MCF 10A (cell line): Measurements from ENCODE around the gene PRDM2. TPM values are rescaled to one million over a fixed set of nuclear protein-coding genes. Genes with fewer than 3 reads are reported as not detected.

ENCODE experiments used
- BruUV-seq: library from RNA; stranded (reverse); fragments of 400-500 nt; replicated peaks from 2 replicates; lab custom pipeline; 2021; lab: Mats Ljungman, UMichigan
- CTCF ChIA-PET: fragments of 300-600 bp; sonication (Branson Sonifier 250); formaldehyde crosslinking; extraction: SDS; loops from one replicate; lab custom pipeline; 2021; ENCODE audit warnings: antibody characterized with exemption, inconsistent platforms; lab: Yijun Ruan, JAX
- POLR2A ChIA-PET: fragments of 300-600, 350-650 bp; sonication (Branson Sonifier 250); formaldehyde crosslinking; extraction: SDS; loops from one replicate; lab custom pipeline; 2020; ENCODE audit warnings: antibody characterized with exemption, inconsistent platforms; lab: Yijun Ruan, JAX
- DNase-seq: peaks from one replicate; pipeline ENCODE4 v3.0.0-alpha.2; 2018; ENCODE audit not compliant: unreplicated experiment
- H3K27ac Mint-ChIP-seq: one replicate; pipeline ENCODE4 v1.8.0; 2022; ENCODE audit warnings: mild to moderate bottlenecking, low read depth, mixed read lengths; ENCODE audit not compliant: unreplicated experiment
- H3K27me3 Mint-ChIP-seq: one replicate; pipeline ENCODE4 v1.8.0; 2022; ENCODE audit warnings: mixed read lengths; ENCODE audit not compliant: insufficient read depth, unreplicated experiment
- H3K36me3 Mint-ChIP-seq: one replicate; pipeline ENCODE4 v1.8.0; 2022; ENCODE audit warnings: mild to moderate bottlenecking, moderate library complexity, mixed read lengths; ENCODE audit not compliant: insufficient read depth, unreplicated experiment
- H3K4me1 Mint-ChIP-seq: one replicate; pipeline ENCODE4 v1.8.0; 2022; ENCODE audit warnings: mixed read lengths; ENCODE audit not compliant: insufficient read depth, unreplicated experiment
- H3K4me3 Mint-ChIP-seq: one replicate; pipeline ENCODE4 v1.8.0; 2022; ENCODE audit warnings: mild to moderate bottlenecking, moderate library complexity, mixed read lengths; ENCODE audit not compliant: unreplicated experiment
- H3K9me3 Mint-ChIP-seq: one replicate; pipeline ENCODE4 v1.8.0; 2022; ENCODE audit warnings: mixed read lengths; ENCODE audit not compliant: unreplicated experiment
- intact Hi-C: fragments of 100-400 bp; cut with micrococcal nuclease; formaldehyde crosslinking; loops from 2 replicates; pipeline ENCODE4 v1.14.1; 2022
- total RNA-seq: library from RNA; stranded (reverse); gene quantifications from 2 replicates; pipeline ENCODE4 v1.2.3, GENCODE V29; 2022
- TF ChIP-seq, protein P1 (sequence below): fragments of 200-600 bp; IDR thresholded peaks from one replicate; pipeline ENCODE4 v1.8.0; 2022; ENCODE audit warnings: antibody characterized with exemption, mild to moderate bottlenecking; ENCODE audit not compliant: unreplicated experiment

PRDM2 gene
- total RNA-seq, 1 experiment from 2014 or later = 26.6 TPM

DNA sequence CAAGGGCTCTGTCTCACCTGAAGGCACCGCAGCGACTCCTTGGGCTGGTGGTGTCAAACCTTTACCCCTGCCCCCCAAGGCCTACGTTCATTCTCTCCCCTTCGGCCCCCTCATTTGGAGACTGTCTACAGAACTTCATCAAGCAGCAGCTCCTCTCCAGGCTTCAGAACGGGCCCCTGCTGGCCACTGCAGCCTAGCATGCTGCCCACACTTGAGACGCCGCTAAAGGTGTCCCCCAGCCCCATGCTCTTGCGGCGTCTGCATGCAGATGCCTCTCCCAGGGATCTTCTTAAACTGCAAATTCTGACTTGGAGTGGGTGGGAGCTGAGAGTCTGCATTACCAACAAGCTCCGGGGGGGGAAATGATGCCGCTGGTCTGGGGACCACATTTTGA lies 104.2 kb downstream of the PRDM2 start:
- ChIA-PET CTCF (interaction anchor here (0.6 to 1.3 kb wide), 2 partner anchors 11 to 105 kb away, joined by 5 read pairs; no protein-coding TSS in a partner anchor), POLR2A (interaction anchor here (0.6 kb wide), 1 partner anchor 101 kb away, joined by 3 read pairs; no protein-coding TSS in a partner anchor)
- Mint-ChIP-seq H3K27me3 (no peaks in the 10 kb centered on the region), H3K9me3 (no peaks in the 10 kb centered on the region), H3K4me3 (no peak overlapping the region), H3K27ac (no peak overlapping the region), H3K4me1 (peaks cover 35% of the 10 kb centered on the region), H3K36me3 (peaks cover 5% of the 10 kb centered on the region)
- intact Hi-C loops = no loop called here
- BruUV-seq = no TSS peak
- no peak for DNase-seq
- TF ChIP-seq, protein P1, sequence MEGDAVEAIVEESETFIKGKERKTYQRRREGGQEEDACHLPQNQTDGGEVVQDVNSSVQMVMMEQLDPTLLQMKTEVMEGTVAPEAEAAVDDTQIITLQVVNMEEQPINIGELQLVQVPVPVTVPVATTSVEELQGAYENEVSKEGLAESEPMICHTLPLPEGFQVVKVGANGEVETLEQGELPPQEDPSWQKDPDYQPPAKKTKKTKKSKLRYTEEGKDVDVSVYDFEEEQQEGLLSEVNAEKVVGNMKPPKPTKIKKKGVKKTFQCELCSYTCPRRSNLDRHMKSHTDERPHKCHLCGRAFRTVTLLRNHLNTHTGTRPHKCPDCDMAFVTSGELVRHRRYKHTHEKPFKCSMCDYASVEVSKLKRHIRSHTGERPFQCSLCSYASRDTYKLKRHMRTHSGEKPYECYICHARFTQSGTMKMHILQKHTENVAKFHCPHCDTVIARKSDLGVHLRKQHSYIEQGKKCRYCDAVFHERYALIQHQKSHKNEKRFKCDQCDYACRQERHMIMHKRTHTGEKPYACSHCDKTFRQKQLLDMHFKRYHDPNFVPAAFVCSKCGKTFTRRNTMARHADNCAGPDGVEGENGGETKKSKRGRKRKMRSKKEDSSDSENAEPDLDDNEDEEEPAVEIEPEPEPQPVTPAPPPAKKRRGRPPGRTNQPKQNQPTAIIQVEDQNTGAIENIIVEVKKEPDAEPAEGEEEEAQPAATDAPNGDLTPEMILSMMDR = no peak

GRCh38 chr1:13805431-13805830 lies 105.4 kb downstream of the PRDM2 start:
- no peak for DNase-seq
- Mint-ChIP-seq H3K27ac (no peak overlapping the region), H3K36me3 (peaks cover 6% of the 10 kb centered on the region), H3K4me1 (peaks cover 29% of the 10 kb centered on the region), H3K4me3 (no peak overlapping the region), H3K27me3 (no peaks in the 10 kb centered on the region), H3K9me3 (no peaks in the 10 kb centered on the region)
- ChIA-PET POLR2A (interaction anchor here (1.2 kb wide), 1 partner anchor 14 kb away, joined by 3 read pairs; no protein-coding TSS in a partner anchor), CTCF (interaction anchor here (1.3 kb wide), 1 partner anchor 10 kb away, joined by 5 read pairs; no protein-coding TSS in a partner anchor)
- TF ChIP-seq, protein P1 = no peak
- no TSS peak for BruUV-seq
- intact Hi-C loops = loop anchor here (5.0 kb wide), 1 partner anchor 138 kb away; no protein-coding TSS in a partner anchor

DNA sequence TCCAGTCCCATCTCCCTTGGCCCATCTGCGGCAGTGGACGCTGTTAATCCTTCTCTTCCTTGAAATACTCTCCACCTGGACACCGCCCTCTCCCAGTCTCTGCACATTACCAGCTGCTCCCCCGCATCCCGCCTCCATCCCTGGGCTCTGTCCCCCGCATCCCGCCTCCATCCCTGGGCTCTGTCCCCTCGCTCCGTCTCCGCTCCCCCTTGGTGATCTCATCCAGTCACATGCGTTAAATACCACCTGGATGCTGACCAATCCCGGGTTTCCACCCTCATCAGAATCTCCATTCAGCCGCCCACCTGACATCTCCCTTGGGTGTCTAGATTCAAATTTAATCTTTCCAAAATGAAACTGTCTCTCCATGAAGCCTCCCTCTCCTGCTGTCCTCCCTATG lies 106.1 kb downstream of the PRDM2 start:
- Mint-ChIP-seq H3K9me3 (no peaks in the 10 kb centered on the region), H3K4me1 (peaks cover 24% of the 10 kb centered on the region), H3K27ac (no peak overlapping the region), H3K27me3 (no peaks in the 10 kb centered on the region), H3K4me3 (no peak overlapping the region), H3K36me3 (peaks cover 6% of the 10 kb centered on the region)
- no peak for DNase-seq
- TF ChIP-seq, protein P1 = no peak
- ChIA-PET POLR2A (interaction anchor here (1.2 kb wide), 1 partner anchor 15 kb away, joined by 3 read pairs; no protein-coding TSS in a partner anchor), CTCF (no interaction called here)
- BruUV-seq = no TSS peak
- intact Hi-C loops = loop anchor here (5.0 kb wide), 1 partner anchor 139 kb away; no protein-coding TSS in a partner anchor

DNA sequence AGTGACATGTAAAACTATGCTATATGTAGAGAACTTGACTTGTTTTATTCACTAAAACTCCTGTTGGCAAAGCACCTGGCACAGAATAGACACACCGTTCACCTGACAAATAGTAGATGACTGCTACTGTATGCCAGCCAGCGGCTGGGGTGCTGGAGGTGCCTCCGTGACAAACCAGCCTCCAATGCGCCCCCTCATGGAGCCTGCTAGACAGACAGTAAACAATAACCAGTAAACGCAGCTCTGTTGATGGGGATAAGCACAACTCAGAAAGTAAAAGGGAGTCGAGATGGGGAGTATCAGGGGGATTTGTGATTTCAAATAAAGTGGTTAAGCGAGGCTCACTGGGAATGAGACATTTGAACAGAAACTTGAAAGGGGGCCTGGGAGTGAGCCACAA lies 107.2 kb downstream of the PRDM2 start:
- Mint-ChIP-seq H3K4me1 (peaks cover 22% of the 10 kb centered on the region), H3K36me3 (peaks cover 6% of the 10 kb centered on the region), H3K27me3 (no peaks in the 10 kb centered on the region), H3K27ac (no peak overlapping the region), H3K9me3 (no peaks in the 10 kb centered on the region), H3K4me3 (no peak overlapping the region)
- POLR2A ChIA-PET = interaction anchor here (0.7 kb wide), 1 partner anchor 324 kb away, joined by 3 read pairs; no protein-coding TSS in a partner anchor
- CTCF ChIA-PET = interaction anchor here (0.7 kb wide), 1 partner anchor 1181 kb away, joined by 3 read pairs; no protein-coding TSS in a partner anchor
- intact Hi-C loops = loop anchor here (5.0 kb wide), 1 partner anchor 140 kb away; no protein-coding TSS in a partner anchor
- TF ChIP-seq, protein P1 = peak; percentile 9
- BruUV-seq = no TSS peak
- peak; percentile 27 for DNase-seq
